PC-9 (cell line): ENCODE measurements around the gene MCTP1. TPM values are rescaled to one million over a fixed set of nuclear protein-coding genes. Genes with fewer than 3 reads are reported as not detected.

Experiments used
- BruUV-seq: library from RNA; stranded (reverse); fragments of 400-500 nt; replicated peaks from 2 replicates; lab custom pipeline; 2021; lab: Mats Ljungman, UMichigan
- CTCF ChIA-PET: fragments of 300-600 bp; sonication (Branson Sonifier 250); formaldehyde crosslinking; loops from one replicate; lab custom pipeline; 2022; ENCODE audit warnings: antibody characterized with exemption; lab: Charles Lee
- POLR2A ChIA-PET: fragments of 300-600 bp; sonication (Branson Sonifier 250); formaldehyde crosslinking; loops from one replicate; lab custom pipeline; 2022; ENCODE audit warnings: antibody characterized with exemption; ENCODE audit not compliant: unreplicated experiment; lab: Charles Lee
- DNase-seq, 2 experiments: peaks; one replicate each; pipeline versions ENCODE4 v3.0.0 to v3.0.0-alpha.2; 2015 to 2022; ENCODE audit warnings: mixed read lengths in 1 of 2
- H2AFZ ChIP-seq: fragments of 200-600 bp; sonication (generic); 2 replicates; pipeline ENCODE4 v1.8.1; 2017; ENCODE audit warnings: antibody characterized with exemption
- H3F3A ChIP-seq: fragments of 200-600 bp; sonication (generic); 2 replicates; pipeline ENCODE4 v1.8.1; 2017; ENCODE audit warnings: antibody characterized with exemption, mild to moderate bottlenecking, low read depth; ENCODE audit not compliant: insufficient read depth
- H3K27ac ChIP-seq: fragments of 200-600 bp; sonication (generic); 2 replicates; pipeline ENCODE4 v1.6.1; 2016; ENCODE audit warnings: mixed run types
- H3K27me3 ChIP-seq: fragments of 200-600 bp; sonication (generic); 2 replicates; pipeline ENCODE4 v1.6.1; 2016; ENCODE audit warnings: low read depth, mixed run types; ENCODE audit not compliant: insufficient read depth
- H3K36me3 ChIP-seq: fragments of 200-600 bp; sonication (generic); 2 replicates; pipeline ENCODE4 v1.6.1; 2016; ENCODE audit warnings: low read depth, mixed run types
- H3K4me1 ChIP-seq: fragments of 200-600 bp; sonication (generic); replicated peaks from 2 replicates; pipeline ENCODE4 v1.6.1; 2016; ENCODE audit warnings: mixed run types; ENCODE audit not compliant: insufficient read depth
- H3K4me2 ChIP-seq: fragments of 200-600 bp; sonication (generic); 2 replicates; pipeline ENCODE4 v1.6.1; 2017; ENCODE audit warnings: mixed run types
- H3K4me3 ChIP-seq: fragments of 200-600 bp; sonication (generic); 2 replicates; pipeline ENCODE4 v1.6.1; 2016; ENCODE audit warnings: mixed run types
- H3K79me2 ChIP-seq: fragments of 200-600 bp; sonication (generic); 2 replicates; pipeline ENCODE4 v1.6.1; 2017; ENCODE audit warnings: low read depth, mixed run types
- H3K9me2 ChIP-seq: fragments of 200-600 bp; sonication (generic); 2 replicates; pipeline ENCODE4 v1.8.1; 2017; ENCODE audit warnings: mild to moderate bottlenecking; ENCODE audit not compliant: insufficient read depth
- H3K9me3 ChIP-seq: fragments of 200-600 bp; sonication (generic); 2 replicates; pipeline ENCODE4 v1.8.1; 2016; ENCODE audit warnings: low read depth; ENCODE audit not compliant: insufficient read depth
- H4K20me1 ChIP-seq: fragments of 200-600 bp; sonication (generic); 2 replicates; pipeline ENCODE4 v1.8.1; 2017; ENCODE audit not compliant: insufficient read depth
- EZH2 ChIP-seq: fragments of 200-600 bp; sonication (generic); IDR thresholded peaks from 2 replicates; pipeline ENCODE4 v1.8.0; 2017; ENCODE audit warnings: antibody characterized with exemption, low read depth
- intact Hi-C: fragments of 100-400 bp; cut with micrococcal nuclease; formaldehyde crosslinking; loops from one replicate; pipeline ENCODE4 v1.10.0; 2022; ENCODE audit not compliant: unreplicated experiment
- total RNA-seq: library from RNA; stranded (reverse); gene quantifications from 2 replicates; pipeline ENCODE4 v1.2.3, GENCODE V29; 2021
- TF ChIP-seq, protein P1 (sequence below): fragments of 200-600 bp; sonication (generic); conservative IDR thresholded peaks from 2 replicates; pipeline ENCODE4 v1.6.1; 2017; ENCODE audit warnings: mixed run types, antibody characterized with exemption, mild to moderate bottlenecking, moderate library complexity

MCTP1 gene
- total RNA-seq, 1 experiment from 2014 or later = 3.9 TPM

DNA sequence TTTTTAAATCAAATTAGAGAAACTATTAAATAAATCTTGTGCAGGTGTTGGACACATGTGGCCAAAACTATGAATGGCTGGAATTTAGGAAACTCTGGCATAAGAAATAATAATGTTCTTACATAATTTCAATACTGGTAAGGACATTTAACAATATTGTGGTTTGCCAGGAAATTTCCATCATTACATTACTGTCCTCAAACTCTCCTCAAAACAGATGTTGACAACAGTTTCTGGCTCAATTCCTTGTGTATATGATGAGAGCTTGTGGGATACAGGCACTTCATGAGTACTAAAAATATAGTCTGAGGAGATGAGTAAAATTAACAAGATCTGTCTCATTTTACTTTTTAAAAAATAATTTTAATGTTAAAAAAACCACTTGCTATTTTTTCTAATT is 27.9 kb downstream of the MCTP1 start:
- H2AFZ ChIP-seq = no peak overlapping the region
- H3K36me3 ChIP-seq = no peaks in the 10 kb centered on the region
- DNase-seq = no peak
- CTCF ChIA-PET = no interaction called here
- H3K4me3 ChIP-seq = no peak overlapping the region
- H3K27me3 ChIP-seq = no peaks in the 10 kb centered on the region
- H3K27ac ChIP-seq = no peak overlapping the region
- POLR2A ChIA-PET = no interaction called here
- no peaks in the 10 kb centered on the region for H3K79me2 ChIP-seq
- intact Hi-C loops = no loop called here
- no peaks in the 10 kb centered on the region for H4K20me1 ChIP-seq
- no peaks in the 10 kb centered on the region for H3K4me1 ChIP-seq
- H3F3A ChIP-seq = no peaks in the 10 kb centered on the region
- H3K4me2 ChIP-seq = no peak overlapping the region
- no peaks in the 10 kb centered on the region for H3K9me3 ChIP-seq
- TF ChIP-seq, protein P1, sequence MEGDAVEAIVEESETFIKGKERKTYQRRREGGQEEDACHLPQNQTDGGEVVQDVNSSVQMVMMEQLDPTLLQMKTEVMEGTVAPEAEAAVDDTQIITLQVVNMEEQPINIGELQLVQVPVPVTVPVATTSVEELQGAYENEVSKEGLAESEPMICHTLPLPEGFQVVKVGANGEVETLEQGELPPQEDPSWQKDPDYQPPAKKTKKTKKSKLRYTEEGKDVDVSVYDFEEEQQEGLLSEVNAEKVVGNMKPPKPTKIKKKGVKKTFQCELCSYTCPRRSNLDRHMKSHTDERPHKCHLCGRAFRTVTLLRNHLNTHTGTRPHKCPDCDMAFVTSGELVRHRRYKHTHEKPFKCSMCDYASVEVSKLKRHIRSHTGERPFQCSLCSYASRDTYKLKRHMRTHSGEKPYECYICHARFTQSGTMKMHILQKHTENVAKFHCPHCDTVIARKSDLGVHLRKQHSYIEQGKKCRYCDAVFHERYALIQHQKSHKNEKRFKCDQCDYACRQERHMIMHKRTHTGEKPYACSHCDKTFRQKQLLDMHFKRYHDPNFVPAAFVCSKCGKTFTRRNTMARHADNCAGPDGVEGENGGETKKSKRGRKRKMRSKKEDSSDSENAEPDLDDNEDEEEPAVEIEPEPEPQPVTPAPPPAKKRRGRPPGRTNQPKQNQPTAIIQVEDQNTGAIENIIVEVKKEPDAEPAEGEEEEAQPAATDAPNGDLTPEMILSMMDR = no peak
- TF ChIP-seq EZH2 = no peak
- no TSS peak for BruUV-seq
- H3K9me2 ChIP-seq = no peaks in the 10 kb centered on the region; the same call in 1 of the 2 replicates

GRCh38 chr5:95256446-95256845 is 28.4 kb downstream of the MCTP1 start:
- CTCF ChIA-PET = interaction anchor here (0.6 kb wide), 1 partner anchor 857 kb away, joined by 3 read pairs; no protein-coding TSS in a partner anchor
- no peaks in the 10 kb centered on the region for H3K27me3 ChIP-seq
- no peak for DNase-seq
- no peaks in the 10 kb centered on the region for H3K4me1 ChIP-seq
- no peak overlapping the region for H3K27ac ChIP-seq
- H3K4me2 ChIP-seq = no peak overlapping the region
- no peak overlapping the region for H2AFZ ChIP-seq
- POLR2A ChIA-PET = no interaction called here
- BruUV-seq = no TSS peak
- H3K9me2 ChIP-seq = no peaks in the 10 kb centered on the region; the same call in 1 of the 2 replicates
- no peaks in the 10 kb centered on the region for H3F3A ChIP-seq
- intact Hi-C loops = no loop called here
- H4K20me1 ChIP-seq = no peaks in the 10 kb centered on the region
- TF ChIP-seq, protein P1 = no peak
- TF ChIP-seq EZH2 = no peak
- H3K36me3 ChIP-seq = no peaks in the 10 kb centered on the region
- H3K79me2 ChIP-seq = no peaks in the 10 kb centered on the region
- H3K9me3 ChIP-seq = no peaks in the 10 kb centered on the region
- H3K4me3 ChIP-seq = no peak overlapping the region

DNA sequence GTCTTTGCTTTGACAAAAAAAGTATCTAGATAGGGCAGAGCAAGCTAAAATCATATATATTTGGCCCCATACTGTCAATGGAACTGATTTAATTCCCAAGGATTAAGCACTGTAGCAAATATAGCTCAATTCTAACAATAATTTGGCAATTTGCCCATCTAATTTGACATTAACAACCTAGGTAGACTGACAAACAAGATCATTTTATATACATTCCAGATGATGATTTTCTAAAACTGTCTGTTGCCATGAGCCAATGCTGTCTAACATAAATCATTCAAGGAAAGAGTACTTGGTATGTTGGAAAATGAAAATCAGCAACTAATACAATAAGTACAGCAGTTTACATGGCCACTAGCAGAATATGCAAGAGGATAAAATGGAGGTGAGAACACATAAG is 32.1 kb downstream of the MCTP1 start:
- Histone ChIP-seq H2AFZ (no peak overlapping the region), H4K20me1 (no peaks in the 10 kb centered on the region), H3K4me2 (no peak overlapping the region), H3K4me3 (no peak overlapping the region), H3K79me2 (no peaks in the 10 kb centered on the region), H3K27ac (no peak overlapping the region), H3F3A (no peaks in the 10 kb centered on the region), H3K9me2 (no peaks in the 10 kb centered on the region; the same call in 1 of the 2 replicates), H3K9me3 (no peaks in the 10 kb centered on the region), H3K36me3 (no peaks in the 10 kb centered on the region), H3K4me1 (no peaks in the 10 kb centered on the region), H3K27me3 (no peaks in the 10 kb centered on the region)
- no TSS peak for BruUV-seq
- CTCF ChIA-PET = no interaction called here
- no peak for DNase-seq
- intact Hi-C loops = no loop called here
- POLR2A ChIA-PET = no interaction called here
- no peak for TF ChIP-seq EZH2
- TF ChIP-seq, protein P1 = no peak
